Ascending aorta (tissue), 2 donors: Measurements from ENCODE around the gene ASPA. TPM values are rescaled to one million over a fixed set of nuclear protein-coding genes. Genes with fewer than 3 reads are reported as not detected.

Source experiments
- DNase-seq, 2 donors: peaks; one replicate each; pipeline ENCODE4 v3.0.0-alpha.2; 2019; ENCODE audit warnings: low spot score in 2 of 2
- H3K27ac ChIP-seq, 2 donors: fragments of 200-600 bp; sonication (generic); one replicate each; pipeline ENCODE4 v1.5.1; 2016 to 2017; ENCODE audit warnings: mild to moderate bottlenecking in 1 of 2
- H3K27me3 ChIP-seq: fragments of 200-600 bp; sonication (generic); one replicate; pipeline ENCODE4 v1.5.1; 2017
- H3K36me3 ChIP-seq, 2 donors: fragments of 200-600 bp; sonication (generic); one replicate each; pipeline ENCODE4 v1.5.1; 2016
- H3K4me1 ChIP-seq, 2 donors: fragments of 200-600 bp; sonication (generic); one replicate each; pipeline ENCODE4 v1.5.1; 2016 to 2017; ENCODE audit warnings: mild to moderate bottlenecking in 1 of 2
- H3K4me3 ChIP-seq, 2 donors: fragments of 200-600 bp; sonication (generic); one replicate each; pipeline ENCODE4 v1.5.1; 2016 to 2017; ENCODE audit warnings: mild to moderate bottlenecking in 1 of 2
- H3K9me3 ChIP-seq, 2 donors: fragments of 200-600 bp; sonication (generic); one replicate each; pipeline ENCODE4 v1.5.1; 2016
- intact Hi-C: fragments of 100-400 bp; cut with DNase I; formaldehyde crosslinking; loops from one replicate; pipeline ENCODE4 v1.15.1; 2023
- total RNA-seq: library from RNA; depleted of rRNA; stranded (reverse); fragments of >200 nt; gene quantifications from one replicate; pipeline ENCODE4 v1.1.0, GENCODE V29; 2016
- TF ChIP-seq, protein P1 (sequence below), 3 experiments: fragments of 200-600 bp in 2 of 3; fragments of 450-650 bp in 1 of 3; sonication (generic) in 2 of 3; IDR thresholded peaks; one replicate each; pipeline ENCODE4 v1.5.1; 2016 to 2019; ENCODE audit warnings: antibody characterized with exemption in 3 of 3, mild to moderate bottlenecking in 1 of 3, moderate library complexity in 1 of 3

The ASPA gene
- total RNA-seq, 1 donor from 2014 or later: 0.11 TPM

DNA sequence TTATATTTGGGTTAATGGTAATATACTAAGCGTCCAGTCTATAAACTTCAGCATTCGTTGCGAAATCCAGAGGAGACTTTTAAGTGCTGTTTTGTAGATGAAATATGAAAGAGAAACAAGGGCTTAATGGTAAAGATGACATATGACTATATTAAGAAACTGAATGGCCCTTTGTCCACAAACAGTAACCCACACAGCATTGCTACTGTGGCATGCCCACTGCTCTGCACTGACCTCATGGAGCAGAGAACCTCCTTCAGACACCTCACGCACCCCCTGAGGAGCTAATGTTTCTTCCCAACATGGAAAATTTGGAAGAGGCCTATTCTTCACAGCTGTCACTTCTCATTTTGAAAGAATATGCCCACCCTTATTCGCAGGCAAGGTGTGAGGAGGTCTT lies 26.7 kb downstream of the ASPA start:
- DNase-seq: no peak
- H3K4me1 ChIP-seq: no peaks in the 10 kb centered on the region
- H3K27ac ChIP-seq: no peak overlapping the region
- TF ChIP-seq, protein P1, sequence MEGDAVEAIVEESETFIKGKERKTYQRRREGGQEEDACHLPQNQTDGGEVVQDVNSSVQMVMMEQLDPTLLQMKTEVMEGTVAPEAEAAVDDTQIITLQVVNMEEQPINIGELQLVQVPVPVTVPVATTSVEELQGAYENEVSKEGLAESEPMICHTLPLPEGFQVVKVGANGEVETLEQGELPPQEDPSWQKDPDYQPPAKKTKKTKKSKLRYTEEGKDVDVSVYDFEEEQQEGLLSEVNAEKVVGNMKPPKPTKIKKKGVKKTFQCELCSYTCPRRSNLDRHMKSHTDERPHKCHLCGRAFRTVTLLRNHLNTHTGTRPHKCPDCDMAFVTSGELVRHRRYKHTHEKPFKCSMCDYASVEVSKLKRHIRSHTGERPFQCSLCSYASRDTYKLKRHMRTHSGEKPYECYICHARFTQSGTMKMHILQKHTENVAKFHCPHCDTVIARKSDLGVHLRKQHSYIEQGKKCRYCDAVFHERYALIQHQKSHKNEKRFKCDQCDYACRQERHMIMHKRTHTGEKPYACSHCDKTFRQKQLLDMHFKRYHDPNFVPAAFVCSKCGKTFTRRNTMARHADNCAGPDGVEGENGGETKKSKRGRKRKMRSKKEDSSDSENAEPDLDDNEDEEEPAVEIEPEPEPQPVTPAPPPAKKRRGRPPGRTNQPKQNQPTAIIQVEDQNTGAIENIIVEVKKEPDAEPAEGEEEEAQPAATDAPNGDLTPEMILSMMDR (IDR thresholded peaks at IDR 0.05): no peak
- intact Hi-C loops: no loop called here
- H3K27me3 ChIP-seq: no peaks in the 10 kb centered on the region
- H3K4me3 ChIP-seq: no peak overlapping the region
- no peaks in the 10 kb centered on the region for H3K36me3 ChIP-seq
- H3K9me3 ChIP-seq: no peaks in the 10 kb centered on the region

DNA sequence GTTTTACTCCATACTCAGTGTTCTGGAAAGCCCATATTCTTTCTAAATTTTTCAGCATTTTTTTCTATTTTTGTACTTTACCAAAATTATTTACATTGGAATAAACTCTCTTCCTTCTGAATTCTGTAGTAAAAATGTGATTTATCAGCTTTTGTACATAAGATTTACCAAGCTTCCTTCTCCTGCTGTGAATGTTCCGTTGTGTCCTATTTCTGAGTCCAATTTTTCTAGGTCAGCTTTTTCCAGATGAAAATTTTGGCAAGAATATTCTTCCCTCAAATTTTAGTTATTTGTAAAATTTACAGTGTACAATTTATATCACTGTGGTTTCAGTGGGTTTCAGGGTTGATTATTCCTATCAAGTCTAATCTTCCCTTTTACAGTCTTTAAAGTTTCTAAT lies 27.5 kb downstream of the ASPA start:
- TF ChIP-seq, protein P1 (IDR thresholded peaks at IDR 0.05): no peak
- Histone ChIP-seq H3K4me1 (no peaks in the 10 kb centered on the region), H3K27me3 (no peaks in the 10 kb centered on the region), H3K9me3 (no peaks in the 10 kb centered on the region), H3K27ac (no peak overlapping the region), H3K4me3 (no peak overlapping the region), H3K36me3 (no peaks in the 10 kb centered on the region)
- intact Hi-C loops: no loop called here
- DNase-seq: no peak

DNA sequence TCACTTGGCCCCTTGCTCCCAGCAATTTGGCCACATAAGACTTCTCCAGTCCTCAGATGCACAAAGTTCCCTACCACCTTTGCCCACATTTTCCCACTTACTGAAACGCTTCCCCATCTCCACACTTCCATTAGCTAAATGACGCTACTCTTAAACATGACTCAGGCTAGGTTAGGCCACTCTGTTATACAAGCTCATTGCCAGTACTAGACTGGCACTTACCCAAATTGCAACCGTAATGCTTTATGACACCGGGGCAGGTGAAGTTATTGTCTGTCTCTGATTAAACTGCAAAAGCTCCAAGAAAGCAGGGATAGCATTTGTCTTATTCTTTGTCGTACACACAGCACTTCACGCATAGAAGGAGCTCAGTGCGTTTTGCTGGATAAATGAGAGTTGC lies 29.2 kb downstream of the ASPA start:
- no peaks in the 10 kb centered on the region for H3K4me1 ChIP-seq
- H3K27ac ChIP-seq: no peak overlapping the region
- intact Hi-C loops: no loop called here
- TF ChIP-seq, protein P1 (IDR thresholded peaks at IDR 0.05): no peak
- no peaks in the 10 kb centered on the region for H3K36me3 ChIP-seq
- no peaks in the 10 kb centered on the region for H3K27me3 ChIP-seq
- no peak for DNase-seq
- H3K9me3 ChIP-seq: no peaks in the 10 kb centered on the region
- H3K4me3 ChIP-seq: no peak overlapping the region

DNA sequence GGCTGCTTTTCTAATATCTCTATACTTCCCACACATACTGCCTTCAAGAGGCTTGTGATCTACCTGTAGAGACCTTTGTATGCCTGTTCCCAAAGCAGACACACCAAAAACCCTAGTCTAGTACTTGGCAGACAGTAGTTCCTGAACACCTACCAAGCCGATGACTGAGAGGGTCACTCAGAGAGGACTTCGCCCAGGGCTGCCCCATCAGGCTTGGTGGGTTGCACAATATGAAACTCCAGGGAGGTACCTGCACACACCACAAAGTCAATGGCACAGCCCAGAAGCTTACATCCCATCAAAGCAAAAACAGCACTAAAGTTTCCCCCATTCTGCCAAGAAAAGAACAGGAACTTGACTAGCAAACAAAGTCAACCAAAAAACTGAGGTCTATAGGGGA lies 30.3 kb downstream of the ASPA start:
- Histone ChIP-seq H3K27ac (no peak overlapping the region), H3K9me3 (no peaks in the 10 kb centered on the region), H3K4me1 (no peaks in the 10 kb centered on the region), H3K4me3 (no peak overlapping the region), H3K27me3 (no peaks in the 10 kb centered on the region), H3K36me3 (no peaks in the 10 kb centered on the region)
- intact Hi-C loops: no loop called here
- no peak for DNase-seq
- TF ChIP-seq, protein P1 (IDR thresholded peaks at IDR 0.05): no peak

DNA sequence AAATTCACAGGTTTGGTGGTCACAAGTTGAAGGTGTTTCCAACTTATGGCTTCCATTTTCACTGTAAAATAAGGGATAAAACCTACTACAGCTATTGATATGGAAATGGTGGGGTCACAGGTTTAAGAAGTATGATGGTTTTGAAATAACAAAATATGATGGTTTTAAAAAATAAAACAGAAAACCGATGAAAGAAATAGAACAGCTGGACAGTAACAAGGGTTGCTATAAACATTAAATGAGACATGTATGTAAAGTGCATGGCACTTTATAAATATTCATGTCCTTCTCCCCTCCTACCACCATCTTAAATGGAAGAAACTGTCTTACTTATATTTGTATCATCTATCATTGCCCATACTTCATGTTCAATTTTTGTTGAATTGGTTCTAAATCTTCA lies 31.3 kb downstream of the ASPA start:
- Histone ChIP-seq H3K4me3 (no peak overlapping the region), H3K27ac (no peak overlapping the region), H3K36me3 (no peaks in the 10 kb centered on the region), H3K27me3 (no peaks in the 10 kb centered on the region), H3K9me3 (no peaks in the 10 kb centered on the region), H3K4me1 (peaks cover 0 to 3% of the 10 kb centered on the region in 2 donors)
- intact Hi-C loops: no loop called here
- DNase-seq: no peak
- TF ChIP-seq, protein P1 (IDR thresholded peaks at IDR 0.05): no peak

DNA sequence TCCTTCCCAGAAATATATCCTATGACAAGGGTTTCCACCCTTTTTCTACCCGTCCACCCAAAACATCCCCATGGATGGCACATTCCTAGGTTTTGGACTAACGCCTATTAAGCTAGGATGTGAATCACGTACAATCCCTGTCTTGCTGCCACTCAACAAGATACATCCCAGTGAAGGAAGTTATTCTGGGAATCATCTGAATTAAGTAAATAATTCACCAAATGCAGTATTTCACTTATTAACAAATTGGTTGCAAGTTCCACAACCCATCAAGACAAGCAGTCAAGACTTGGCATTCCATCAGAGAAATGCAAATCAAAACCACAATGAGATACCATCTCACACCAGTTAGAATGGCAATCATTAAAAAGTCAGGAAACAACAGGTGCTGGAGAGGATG lies 32.1 kb downstream of the ASPA start:
- no peak overlapping the region for H3K27ac ChIP-seq
- TF ChIP-seq, protein P1 (IDR thresholded peaks at IDR 0.05): no peak
- no peaks in the 10 kb centered on the region for H3K27me3 ChIP-seq
- intact Hi-C loops: no loop called here
- H3K4me3 ChIP-seq: no peak overlapping the region
- H3K9me3 ChIP-seq: no peaks in the 10 kb centered on the region
- H3K36me3 ChIP-seq: no peaks in the 10 kb centered on the region
- DNase-seq: no peak
- H3K4me1 ChIP-seq: peaks cover 0 to 5% of the 10 kb centered on the region in 2 donors
